Activated CD8-positive, alpha-beta memory T cell treated with anti-CD3 and anti-CD28 coated beads for 4 hours (primary cell): Measurements from ENCODE around the gene IGIP.

Experiments used
- DNase-seq, 2 donors: peaks; one replicate each; pipeline ENCODE4 v3.0.0-alpha.2; 2020; ENCODE audit warnings: low read depth in 2 of 2

The IGIP gene

DNA sequence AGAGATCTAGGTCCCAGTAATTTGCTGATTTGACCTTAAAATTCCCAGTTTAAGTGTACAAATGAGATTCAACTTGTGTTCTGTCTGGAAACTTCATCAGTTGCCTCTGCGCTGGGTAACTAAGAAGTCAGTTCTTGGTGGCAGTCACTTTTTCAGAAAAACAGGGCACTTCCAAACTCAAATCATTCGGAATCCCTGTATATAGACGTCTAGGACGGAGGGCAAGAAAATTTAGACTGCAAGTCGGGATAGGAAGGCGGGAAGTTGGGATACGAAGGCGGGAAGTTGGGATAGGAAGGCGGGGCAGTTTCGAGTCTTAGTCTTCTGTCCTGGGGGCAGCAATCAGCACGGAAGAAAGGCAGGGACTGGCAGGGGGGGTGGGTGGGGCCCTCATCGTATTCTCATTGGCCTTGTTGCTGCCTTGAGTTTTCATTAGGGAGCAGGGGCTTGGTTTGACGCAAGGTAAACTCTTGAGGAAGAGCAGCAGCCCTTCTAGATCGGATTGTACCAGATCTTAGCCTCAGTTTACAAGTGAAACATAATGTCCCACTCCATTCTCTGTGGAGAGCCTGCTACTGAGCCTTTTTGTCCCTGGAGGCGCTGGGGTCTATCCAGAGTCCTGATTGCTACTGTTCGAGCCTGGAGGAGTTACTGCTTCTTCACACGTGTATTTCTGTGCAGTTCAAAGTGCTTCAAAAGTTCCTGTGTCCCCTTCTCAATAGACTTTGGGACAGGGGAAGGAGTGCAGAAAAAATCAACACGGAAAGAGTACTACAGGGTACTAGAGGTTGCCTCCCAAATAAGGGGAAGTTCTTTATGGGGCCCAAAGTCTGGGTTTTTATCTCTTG lies 14.5 kb upstream of the IGIP start:
- DNase-seq: no peak

- no peak for DNase-seq
Observed at GRCh38 chr5:140111859-140112551, 13.7 kb upstream of the IGIP start.

- no peak for DNase-seq
Observed at GRCh38 chr5:140112685-140113179, 13.0 kb upstream of the IGIP start.

- no peak for DNase-seq
Observed at GRCh38 chr5:140113180-140113698, 12.5 kb upstream of the IGIP start.

GRCh38 chr5:140113699-140114263 lies 12.0 kb upstream of the IGIP start, which contains the start of gene PURA:
Gene PURA (plus strand): TSS chr5:140114109. CDS start chr5:140114182, 73 bp downstream.
- peak; percentile 92 to 95 for DNase-seq

GRCh38 chr5:140114341-140115185 lies 11.2 kb upstream of the IGIP start:
- no peak for DNase-seq

DNA sequence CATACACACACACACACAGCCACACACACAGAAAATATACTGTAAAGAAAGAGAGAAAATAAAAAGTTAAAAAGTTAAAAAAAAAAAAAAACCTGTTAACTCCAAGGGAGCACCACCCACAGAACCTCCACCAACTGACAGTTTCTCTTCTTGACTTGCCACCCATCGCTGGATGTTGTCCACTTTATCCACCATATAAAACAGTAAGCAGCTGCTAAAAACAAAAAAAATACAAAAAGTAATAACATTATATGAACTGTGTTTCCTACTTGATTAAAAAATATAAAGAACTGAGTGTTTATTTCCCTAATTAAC lies 10.6 kb upstream of the IGIP start:
- DNase-seq: no peak

GRCh38 chr5:140116716-140117115 lies 9.0 kb upstream of the IGIP start:
- no peak for DNase-seq

DNA sequence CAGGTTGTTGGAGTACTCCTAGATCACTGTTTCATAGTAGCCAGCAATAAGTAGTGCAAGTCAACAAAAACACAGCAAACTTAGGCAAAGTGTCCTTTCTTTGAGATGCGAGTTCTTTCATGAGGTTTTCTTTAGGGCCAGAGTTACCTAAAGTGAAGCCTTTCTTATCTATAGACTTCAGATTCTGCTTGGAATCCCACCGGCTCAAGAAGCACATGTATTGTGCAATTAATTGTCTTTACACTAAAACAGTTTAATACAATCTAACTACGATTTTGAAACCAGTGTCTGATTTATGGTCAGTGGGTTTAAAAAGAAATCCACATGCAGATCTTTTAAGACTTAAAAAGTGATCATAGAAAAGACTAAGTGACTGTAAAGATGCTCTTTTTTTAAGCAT lies 8.2 kb upstream of the IGIP start:
- DNase-seq: no peak

DNA sequence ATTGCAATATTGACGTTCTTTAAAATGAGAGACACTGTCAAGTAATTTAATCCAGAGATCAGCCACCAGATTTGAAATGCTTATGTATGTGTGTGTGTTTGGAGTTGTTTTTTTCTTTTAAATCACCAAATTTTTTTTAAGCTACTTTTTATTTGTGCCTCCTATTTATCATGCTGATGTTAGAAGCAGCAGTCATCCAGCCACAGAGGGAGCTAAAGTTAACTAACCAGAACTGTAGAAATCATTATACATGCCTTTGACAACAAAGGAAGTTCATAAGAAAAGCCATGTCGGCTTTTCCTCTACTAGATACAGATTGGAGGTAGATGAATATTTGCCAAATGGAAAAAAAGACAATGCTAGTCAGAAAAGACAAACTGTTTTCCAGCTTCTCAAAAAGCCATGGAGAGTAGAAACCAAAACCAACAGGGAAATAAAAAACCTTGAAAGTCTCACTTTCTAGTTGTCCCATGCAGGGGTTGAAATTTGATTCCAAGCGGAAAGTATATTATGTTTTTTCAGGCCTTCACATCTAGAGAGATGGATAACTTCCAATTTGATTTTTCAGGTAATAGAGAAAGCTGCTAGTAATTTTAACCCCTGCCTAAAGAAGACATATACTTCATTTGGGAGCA lies 7.3 kb upstream of the IGIP start:
- DNase-seq: no peak

DNA sequence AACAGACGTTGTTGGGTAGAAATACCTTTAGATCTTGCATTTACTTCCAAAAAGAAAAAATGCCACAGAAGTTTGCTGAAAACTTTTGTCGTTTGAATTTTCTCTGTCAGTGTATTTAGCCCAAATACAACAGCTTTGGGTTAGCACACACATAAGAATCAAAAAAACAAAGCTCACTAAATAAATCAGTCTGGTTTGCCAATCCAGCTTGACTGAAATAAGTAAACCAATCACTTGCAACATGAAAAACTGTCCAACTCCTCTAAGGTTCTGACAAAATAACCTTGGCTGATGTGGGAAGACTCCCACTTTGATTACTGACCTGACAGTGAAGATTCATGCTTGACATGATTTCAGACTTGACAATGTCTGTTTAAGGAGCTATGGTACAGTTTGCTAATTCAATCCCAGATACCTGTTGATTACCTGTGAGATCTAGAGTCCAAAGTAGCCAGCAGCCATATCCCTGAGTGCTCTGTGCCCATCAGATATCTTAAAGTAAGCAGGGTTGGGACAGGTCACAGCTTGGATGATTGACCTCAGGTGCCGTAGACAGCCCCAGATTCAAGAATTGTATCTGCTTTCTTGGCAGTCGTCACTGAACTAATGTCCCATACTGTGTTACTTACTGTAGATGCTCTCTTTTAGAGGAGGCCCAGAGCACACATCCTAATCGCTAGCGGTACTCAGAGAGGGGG lies 727 bp downstream of the IGIP start:
- no peak for DNase-seq

DNA sequence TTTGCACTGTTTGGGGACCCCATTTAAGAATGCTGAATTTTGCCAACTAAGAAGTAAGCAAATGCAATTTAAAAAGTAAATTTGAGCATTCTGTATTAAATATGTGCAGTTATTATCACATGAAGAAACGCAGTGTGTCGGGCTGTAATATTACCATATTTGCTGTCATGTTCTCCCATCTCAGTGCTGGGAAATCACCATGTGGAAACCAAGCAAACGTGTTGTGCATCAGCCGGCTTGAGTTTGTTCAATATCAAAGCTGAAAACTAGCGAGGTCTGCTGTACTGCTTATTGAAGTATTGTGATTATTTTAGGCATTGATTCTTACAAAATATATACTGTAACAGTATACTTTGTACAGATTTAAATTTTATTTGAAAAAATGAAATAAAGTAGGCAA lies 2.6 kb downstream of the IGIP start:
- no peak for DNase-seq

- no peak for DNase-seq
Observed at GRCh38 chr5:140130949-140131733, 5.4 kb downstream of the IGIP start.

- DNase-seq: no peak
Observed at GRCh38 chr5:140131967-140132409, 6.3 kb downstream of the IGIP start.

DNA sequence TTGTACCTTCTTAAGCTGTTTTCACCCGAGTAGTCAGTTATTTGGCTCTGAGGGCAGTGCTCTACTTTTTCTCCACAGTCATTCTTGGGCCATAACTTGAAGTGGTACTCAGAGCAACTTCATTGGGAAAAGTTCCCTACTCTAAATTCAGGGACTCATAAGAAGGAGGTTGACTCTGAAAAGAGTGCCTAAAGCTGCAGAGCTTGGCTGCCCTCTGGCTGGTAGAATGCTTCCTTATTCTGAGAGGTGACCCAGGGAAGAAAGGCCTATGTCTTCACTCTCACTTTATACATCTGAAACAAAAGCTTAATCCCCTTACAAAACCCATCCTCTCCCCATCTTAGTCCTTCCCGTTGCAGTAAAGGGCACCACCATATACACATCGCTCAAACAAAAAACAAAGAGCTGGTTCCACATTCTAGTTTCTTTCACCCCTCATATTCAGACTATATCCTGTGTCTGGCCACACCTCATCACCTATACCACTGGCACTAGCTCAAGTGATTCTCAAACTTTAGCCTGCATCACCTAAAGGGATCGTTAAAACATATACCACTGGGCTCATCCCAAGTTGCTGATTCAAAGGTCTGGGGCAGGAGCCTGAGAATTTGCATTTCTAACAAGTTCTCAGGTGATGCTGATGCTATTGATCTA lies 7.9 kb downstream of the IGIP start:
- DNase-seq: no peak

DNA sequence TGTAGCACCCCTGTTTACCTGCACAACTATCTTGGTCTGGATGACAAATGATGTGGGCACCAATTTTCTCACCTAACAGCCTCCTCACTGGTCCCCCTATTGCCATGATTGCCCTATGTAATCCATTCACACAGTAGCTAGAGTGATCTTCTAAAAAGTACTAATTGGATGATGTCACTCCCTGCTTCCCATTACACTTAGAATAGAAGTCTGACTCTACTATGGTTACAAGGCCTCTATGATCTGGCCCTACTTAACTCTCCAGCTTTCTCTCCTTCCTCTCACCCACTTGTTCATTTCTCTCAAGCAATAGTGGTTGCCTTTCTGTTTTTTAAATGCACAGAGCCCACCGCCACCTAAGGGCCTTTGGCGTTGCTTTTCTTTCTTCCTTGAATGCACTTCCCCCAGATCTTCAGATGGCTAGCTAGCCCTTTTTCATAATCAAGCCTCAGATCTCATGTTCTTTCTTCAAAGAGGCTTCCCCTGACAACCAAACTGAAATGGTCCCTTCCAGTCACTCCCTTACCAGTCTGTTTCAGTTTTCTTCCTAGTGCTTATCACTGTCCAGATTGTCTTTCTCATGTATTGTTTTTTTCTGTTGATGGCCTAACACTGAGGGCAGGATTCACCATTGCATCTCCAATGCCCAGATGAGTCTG lies 8.7 kb downstream of the IGIP start:
- no peak for DNase-seq

DNA sequence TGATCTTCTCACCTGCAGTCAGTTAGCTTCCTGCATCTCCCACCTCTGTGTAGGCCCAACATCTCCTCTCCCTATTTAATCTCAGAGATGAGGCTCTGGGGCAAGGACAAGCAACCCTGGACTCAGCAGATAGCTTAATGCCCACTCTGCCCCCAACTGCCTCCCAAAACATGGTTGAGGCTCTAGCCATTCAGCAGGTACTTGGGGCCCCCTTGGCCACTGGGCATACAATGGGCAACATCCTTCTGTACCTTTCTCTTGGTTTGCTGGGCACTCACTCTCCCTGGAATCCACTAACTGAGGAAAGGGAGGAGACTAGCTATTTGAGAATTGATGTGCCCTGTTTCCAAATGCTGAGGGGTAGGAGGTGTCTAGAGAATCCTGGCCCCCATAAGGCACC lies 9.4 kb downstream of the IGIP start:
- DNase-seq: no peak

DNA sequence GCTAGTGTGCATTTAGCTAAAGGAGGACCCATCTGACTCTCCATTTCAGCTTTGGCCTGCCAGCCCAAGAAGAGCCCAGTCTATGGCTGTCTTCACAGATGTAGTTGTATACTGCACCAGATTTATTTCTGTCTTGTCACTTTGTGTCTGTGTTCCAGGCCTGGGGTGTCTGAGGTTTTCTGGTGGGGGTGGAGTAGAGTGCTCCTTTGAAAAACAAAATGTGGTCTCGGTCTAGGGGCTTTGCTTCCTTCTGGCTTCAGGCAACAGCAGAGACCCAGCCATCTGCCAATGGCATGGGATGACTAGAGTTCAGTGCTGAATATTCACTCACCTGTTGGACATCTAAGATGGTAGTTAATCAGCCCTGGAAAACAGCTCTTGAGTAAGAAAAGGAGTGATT lies 10.9 kb downstream of the IGIP start:
- DNase-seq: no peak

DNA sequence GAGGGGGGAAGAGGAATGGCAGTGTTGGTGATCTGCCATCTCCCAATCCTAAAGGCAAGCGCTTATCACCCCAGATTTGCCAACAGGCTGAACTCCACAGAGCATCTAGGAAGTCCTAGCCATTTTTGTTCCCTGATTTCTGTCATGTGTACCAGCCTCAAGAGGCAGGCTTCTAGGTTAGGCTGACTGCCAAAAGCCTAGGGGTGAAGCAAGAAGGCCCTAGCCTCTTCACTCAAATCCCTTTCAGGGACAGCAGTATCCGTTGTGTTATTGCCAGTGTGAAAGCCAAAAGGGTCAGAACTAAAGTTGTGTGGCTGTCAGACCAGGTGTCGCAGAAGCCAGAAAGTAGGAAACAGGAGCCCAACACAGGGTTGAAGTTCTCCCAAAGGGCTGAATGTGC lies 14.7 kb downstream of the IGIP start:
- no peak for DNase-seq
